HEK293 (cell line): ENCODE results near the gene ACTN4.

Experiments
- CTCF ChIP-seq: fragments of 450-650 bp; formaldehyde crosslinking; IDR thresholded peaks from 2 replicates; pipeline ENCODE4 v1.5.1; 2016; ENCODE audit warnings: missing biosample characterization, missing genetic modification characterization
- EGR2 ChIP-seq: fragments of 450-650 bp; formaldehyde crosslinking; IDR thresholded peaks from 2 replicates; pipeline ENCODE4 v1.5.1; 2016; ENCODE audit warnings: low read depth, missing biosample characterization, missing genetic modification characterization
- FEZF1 ChIP-seq: fragments of 450-650 bp; formaldehyde crosslinking; IDR thresholded peaks from 2 replicates; pipeline ENCODE4 v1.5.1; 2016; ENCODE audit warnings: missing biosample characterization, missing genetic modification characterization
- PATZ1 ChIP-seq: fragments of 450-650 bp; formaldehyde crosslinking; IDR thresholded peaks from 2 replicates; pipeline ENCODE4 v1.5.1; 2016; ENCODE audit warnings: missing biosample characterization, missing genetic modification characterization
- PRDM2 ChIP-seq: fragments of 450-650 bp; formaldehyde crosslinking; IDR thresholded peaks from 2 replicates; pipeline ENCODE4 v1.5.1; 2016; ENCODE audit warnings: missing biosample characterization, missing genetic modification characterization, borderline replicate concordance
- SP3 ChIP-seq: fragments of 450-650 bp; formaldehyde crosslinking; IDR thresholded peaks from 2 replicates; pipeline ENCODE4 v1.5.1; 2016; ENCODE audit warnings: missing biosample characterization, missing genetic modification characterization
- ZNF10 ChIP-seq: fragments of 450-650 bp; formaldehyde crosslinking; IDR thresholded peaks from 2 replicates; pipeline ENCODE4 v1.5.1; 2017; ENCODE audit warnings: missing biosample characterization, missing genetic modification characterization
- ZNF19 ChIP-seq: fragments of 450-650 bp; formaldehyde crosslinking; IDR thresholded peaks from 2 replicates; pipeline ENCODE4; 2016; ENCODE audit warnings: missing biosample characterization, missing genetic modification characterization, low read depth
- ZNF311 ChIP-seq: fragments of 450-650 bp; formaldehyde crosslinking; IDR thresholded peaks from 2 replicates; pipeline ENCODE4 v1.5.1; 2017; ENCODE audit warnings: missing biosample characterization, missing genetic modification characterization, borderline replicate concordance
- ZNF366 ChIP-seq: fragments of 450-650 bp; formaldehyde crosslinking; conservative IDR thresholded peaks from 2 replicates; pipeline ENCODE4 v1.5.1; 2016; ENCODE audit warnings: missing biosample characterization, missing genetic modification characterization
- ZNF404 ChIP-seq: fragments of 450-650 bp; formaldehyde crosslinking; IDR thresholded peaks from 2 replicates; pipeline ENCODE4 v1.5.1; 2017; ENCODE audit warnings: missing biosample characterization, missing genetic modification characterization
- ZNF416 ChIP-seq: fragments of 450-650 bp; formaldehyde crosslinking; IDR thresholded peaks from 2 replicates; pipeline ENCODE4 v1.5.1; 2016; ENCODE audit warnings: missing biosample characterization, missing genetic modification characterization
- ZNF433 ChIP-seq: fragments of 450-650 bp; formaldehyde crosslinking; IDR thresholded peaks from 2 replicates; pipeline ENCODE4 v1.5.1; 2016; ENCODE audit warnings: missing biosample characterization, missing genetic modification characterization, low read depth
- ZNF521 ChIP-seq: fragments of 450-650 bp; formaldehyde crosslinking; IDR thresholded peaks from 2 replicates; pipeline ENCODE4 v1.5.1; 2017; ENCODE audit warnings: missing biosample characterization, mild to moderate bottlenecking, missing genetic modification characterization
- ZNF571 ChIP-seq: fragments of 450-650 bp; formaldehyde crosslinking; IDR thresholded peaks from 2 replicates; pipeline ENCODE4 v1.5.0; 2017; ENCODE audit warnings: missing biosample characterization, missing genetic modification characterization
- ZNF843 ChIP-seq: fragments of 450-650 bp; formaldehyde crosslinking; IDR thresholded peaks from 2 replicates; pipeline ENCODE4 v1.5.1; 2016; ENCODE audit warnings: missing biosample characterization, missing genetic modification characterization
- TF ChIP-seq, protein P1 (sequence below): fragments of 450-650 bp; formaldehyde crosslinking; conservative IDR thresholded peaks from 2 replicates; pipeline ENCODE4 v1.5.1; 2016; ENCODE audit warnings: low read depth, missing biosample characterization, missing genetic modification characterization
- TF ChIP-seq, protein P2 (sequence below): fragments of 450-650 bp; formaldehyde crosslinking; IDR thresholded peaks from 2 replicates; pipeline ENCODE4 v1.5.1; 2016; ENCODE audit warnings: missing biosample characterization, missing genetic modification characterization
- TF ChIP-seq, protein P3 (sequence below): fragments of 450-650 bp; formaldehyde crosslinking; IDR thresholded peaks from 2 replicates; pipeline ENCODE4 v1.5.1; 2016; ENCODE audit warnings: missing biosample characterization, missing genetic modification characterization
- TF ChIP-seq, protein P4 (sequence below): fragments of 450-650 bp; IDR thresholded peaks from 2 replicates; pipeline ENCODE4 v1.5.1; 2018; ENCODE audit warnings: missing biosample characterization, mild to moderate bottlenecking, missing genetic modification characterization

ACTN4 gene

DNA sequence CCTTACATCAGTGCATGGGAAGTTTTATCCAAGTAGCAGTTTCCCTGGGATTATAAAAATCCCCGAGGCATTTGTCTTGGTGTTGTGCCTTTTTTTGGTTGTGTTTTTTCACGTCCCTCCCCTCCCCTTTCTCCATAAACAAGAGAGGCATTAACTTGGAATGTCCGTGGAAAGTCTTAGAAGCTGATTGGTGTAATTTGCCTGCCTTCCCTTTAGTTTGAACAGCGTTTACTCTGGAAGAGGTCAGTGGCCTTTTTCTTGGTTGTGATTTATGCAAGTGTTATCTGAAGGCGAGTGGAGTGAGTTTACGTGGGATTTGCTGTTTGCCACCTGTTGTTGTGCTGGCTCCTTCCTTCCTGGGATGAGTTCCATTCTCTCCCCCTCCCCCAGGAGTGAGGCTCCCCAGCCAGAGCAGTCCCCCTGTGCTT is 7.2 kb downstream of the ACTN4 start (continued):
- TF ChIP-seq CTCF (tag by site-specific recombination) (no peak), PATZ1 (tag by site-specific recombination) (0 out of 2 replicates have a peak, but pooled peaks have one; percentile 32), FEZF1 (tag by site-specific recombination) (peak; percentile 88), ZNF19 (tag by site-specific recombination) (no peak), ZNF571 (tag by site-specific recombination) (no peak), ZNF416 (tag by site-specific recombination) (no peak), ZNF10 (no peak), ZNF404 (no peak), SP3 (tag by site-specific recombination) (no peak), ZNF433 (no peak), EGR2 (tag by site-specific recombination) (peak; percentile 29; the same call in 1 of the 2 replicates), ZNF311 (no peak), ZNF366 (0 out of 2 replicates have a peak, but pooled peaks have one; percentile 46), ZNF521 (tag by site-specific recombination) (no peak), ZNF843 (tag by site-specific recombination) (0 out of 2 replicates have a peak, but pooled peaks have one; percentile 22), PRDM2 (tag by site-specific recombination) (no peak)
- TF ChIP-seq, protein P1, sequence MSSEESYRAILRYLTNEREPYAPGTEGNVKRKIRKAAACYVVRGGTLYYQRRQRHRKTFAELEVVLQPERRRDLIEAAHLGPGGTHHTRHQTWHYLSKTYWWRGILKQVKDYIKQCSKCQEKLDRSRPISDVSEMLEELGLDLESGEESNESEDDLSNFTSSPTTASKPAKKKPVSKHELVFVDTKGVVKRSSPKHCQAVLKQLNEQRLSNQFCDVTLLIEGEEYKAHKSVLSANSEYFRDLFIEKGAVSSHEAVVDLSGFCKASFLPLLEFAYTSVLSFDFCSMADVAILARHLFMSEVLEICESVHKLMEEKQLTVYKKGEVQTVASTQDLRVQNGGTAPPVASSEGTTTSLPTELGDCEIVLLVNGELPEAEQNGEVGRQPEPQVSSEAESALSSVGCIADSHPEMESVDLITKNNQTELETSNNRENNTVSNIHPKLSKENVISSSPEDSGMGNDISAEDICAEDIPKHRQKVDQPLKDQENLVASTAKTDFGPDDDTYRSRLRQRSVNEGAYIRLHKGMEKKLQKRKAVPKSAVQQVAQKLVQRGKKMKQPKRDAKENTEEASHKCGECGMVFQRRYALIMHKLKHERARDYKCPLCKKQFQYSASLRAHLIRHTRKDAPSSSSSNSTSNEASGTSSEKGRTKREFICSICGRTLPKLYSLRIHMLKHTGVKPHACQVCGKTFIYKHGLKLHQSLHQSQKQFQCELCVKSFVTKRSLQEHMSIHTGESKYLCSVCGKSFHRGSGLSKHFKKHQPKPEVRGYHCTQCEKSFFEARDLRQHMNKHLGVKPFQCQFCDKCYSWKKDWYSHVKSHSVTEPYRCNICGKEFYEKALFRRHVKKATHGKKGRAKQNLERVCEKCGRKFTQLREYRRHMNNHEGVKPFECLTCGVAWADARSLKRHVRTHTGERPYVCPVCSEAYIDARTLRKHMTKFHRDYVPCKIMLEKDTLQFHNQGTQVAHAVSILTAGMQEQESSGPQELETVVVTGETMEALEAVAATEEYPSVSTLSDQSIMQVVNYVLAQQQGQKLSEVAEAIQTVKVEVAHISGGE (tag by site-specific recombination), result peak; percentile 42
- TF ChIP-seq, protein P2, sequence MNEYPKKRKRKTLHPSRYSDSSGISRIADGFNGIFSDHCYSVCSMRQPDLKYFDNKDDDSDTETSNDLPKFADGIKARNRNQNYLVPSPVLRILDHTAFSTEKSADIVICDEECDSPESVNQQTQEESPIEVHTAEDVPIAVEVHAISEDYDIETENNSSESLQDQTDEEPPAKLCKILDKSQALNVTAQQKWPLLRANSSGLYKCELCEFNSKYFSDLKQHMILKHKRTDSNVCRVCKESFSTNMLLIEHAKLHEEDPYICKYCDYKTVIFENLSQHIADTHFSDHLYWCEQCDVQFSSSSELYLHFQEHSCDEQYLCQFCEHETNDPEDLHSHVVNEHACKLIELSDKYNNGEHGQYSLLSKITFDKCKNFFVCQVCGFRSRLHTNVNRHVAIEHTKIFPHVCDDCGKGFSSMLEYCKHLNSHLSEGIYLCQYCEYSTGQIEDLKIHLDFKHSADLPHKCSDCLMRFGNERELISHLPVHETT (tag by site-specific recombination), result no peak
- TF ChIP-seq, protein P3, sequence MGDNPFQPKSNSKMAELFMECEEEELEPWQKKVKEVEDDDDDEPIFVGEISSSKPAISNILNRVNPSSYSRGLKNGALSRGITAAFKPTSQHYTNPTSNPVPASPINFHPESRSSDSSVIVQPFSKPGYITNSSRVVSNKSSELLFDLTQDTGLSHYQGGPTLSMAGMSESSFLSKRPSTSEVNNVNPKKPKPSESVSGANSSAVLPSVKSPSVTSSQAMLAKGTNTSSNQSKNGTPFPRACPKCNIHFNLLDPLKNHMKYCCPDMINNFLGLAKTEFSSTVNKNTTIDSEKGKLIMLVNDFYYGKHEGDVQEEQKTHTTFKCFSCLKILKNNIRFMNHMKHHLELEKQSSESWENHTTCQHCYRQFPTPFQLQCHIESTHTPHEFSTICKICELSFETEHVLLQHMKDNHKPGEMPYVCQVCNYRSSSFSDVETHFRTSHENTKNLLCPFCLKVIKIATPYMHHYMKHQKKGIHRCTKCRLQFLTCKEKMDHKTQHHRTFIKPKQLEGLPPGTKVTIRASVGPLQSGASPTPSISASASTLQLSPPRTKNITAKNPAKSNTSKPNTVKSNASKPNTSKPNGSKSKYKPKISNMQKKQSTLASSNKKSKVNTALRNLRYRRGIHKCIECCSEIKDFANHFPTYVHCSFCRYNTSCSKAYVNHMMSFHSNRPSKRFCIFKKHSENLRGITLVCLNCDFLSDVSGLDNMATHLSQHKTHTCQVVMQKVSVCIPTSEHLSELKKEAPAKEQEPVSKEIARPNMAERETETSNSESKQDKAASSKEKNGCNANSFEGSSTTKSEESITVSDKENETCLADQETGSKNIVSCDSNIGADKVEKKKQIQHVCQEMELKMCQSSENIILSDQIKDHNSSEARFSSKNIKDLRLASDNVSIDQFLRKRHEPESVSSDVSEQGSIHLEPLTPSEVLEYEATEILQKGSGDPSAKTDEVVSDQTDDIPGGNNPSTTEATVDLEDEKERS, result no peak
- TF ChIP-seq, protein P4, sequence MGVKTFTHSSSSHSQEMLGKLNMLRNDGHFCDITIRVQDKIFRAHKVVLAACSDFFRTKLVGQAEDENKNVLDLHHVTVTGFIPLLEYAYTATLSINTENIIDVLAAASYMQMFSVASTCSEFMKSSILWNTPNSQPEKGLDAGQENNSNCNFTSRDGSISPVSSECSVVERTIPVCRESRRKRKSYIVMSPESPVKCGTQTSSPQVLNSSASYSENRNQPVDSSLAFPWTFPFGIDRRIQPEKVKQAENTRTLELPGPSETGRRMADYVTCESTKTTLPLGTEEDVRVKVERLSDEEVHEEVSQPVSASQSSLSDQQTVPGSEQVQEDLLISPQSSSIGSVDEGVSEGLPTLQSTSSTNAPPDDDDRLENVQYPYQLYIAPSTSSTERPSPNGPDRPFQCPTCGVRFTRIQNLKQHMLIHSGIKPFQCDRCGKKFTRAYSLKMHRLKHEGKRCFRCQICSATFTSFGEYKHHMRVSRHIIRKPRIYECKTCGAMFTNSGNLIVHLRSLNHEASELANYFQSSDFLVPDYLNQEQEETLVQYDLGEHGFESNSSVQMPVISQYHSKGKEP (tag by site-specific recombination), result no peak
